ENCODE results near the gene ELMO3.

The ELMO3 gene

DNA sequence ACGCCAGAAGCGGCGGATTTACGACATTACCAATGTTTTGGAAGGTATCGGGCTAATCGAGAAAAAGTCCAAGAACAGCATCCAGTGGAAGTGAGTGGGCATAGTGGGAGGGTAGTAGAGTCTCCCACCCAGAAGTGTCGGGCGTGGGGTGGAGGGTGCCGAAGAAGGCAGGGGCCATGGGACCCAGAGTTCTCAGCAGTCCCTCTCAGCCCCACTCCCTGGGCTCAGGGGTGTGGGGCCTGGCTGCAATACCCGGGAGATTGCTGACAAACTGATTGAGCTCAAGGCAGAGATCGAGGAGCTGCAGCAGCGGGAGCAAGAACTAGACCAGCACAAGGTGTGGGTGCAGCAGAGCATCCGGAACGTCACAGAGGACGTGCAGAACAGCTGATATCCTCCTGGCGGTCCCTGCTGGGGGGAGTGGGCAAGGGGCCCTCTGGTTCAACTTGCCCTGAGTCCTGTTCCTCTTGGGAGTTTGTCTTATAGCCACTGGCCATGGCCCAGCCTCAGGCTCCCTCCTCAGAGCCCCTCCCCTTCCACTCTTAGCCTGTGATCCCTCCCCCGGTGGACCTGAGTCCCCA, 6.1 kb upstream of the ELMO3 start:
- Histone ChIP-seq H3K27ac (replicated peaks) (peak overlapping the region; percentile 86), H3K27me3 (ENCODE audit: insufficient read depth, poor library complexity, severe bottlenecking) (no peaks in the 10 kb centered on the region), H3K4me3 (replicated peaks; ENCODE audit: insufficient read depth, low read length) (peak overlapping the region; percentile 98)
- TF ChIP-seq, protein P1, sequence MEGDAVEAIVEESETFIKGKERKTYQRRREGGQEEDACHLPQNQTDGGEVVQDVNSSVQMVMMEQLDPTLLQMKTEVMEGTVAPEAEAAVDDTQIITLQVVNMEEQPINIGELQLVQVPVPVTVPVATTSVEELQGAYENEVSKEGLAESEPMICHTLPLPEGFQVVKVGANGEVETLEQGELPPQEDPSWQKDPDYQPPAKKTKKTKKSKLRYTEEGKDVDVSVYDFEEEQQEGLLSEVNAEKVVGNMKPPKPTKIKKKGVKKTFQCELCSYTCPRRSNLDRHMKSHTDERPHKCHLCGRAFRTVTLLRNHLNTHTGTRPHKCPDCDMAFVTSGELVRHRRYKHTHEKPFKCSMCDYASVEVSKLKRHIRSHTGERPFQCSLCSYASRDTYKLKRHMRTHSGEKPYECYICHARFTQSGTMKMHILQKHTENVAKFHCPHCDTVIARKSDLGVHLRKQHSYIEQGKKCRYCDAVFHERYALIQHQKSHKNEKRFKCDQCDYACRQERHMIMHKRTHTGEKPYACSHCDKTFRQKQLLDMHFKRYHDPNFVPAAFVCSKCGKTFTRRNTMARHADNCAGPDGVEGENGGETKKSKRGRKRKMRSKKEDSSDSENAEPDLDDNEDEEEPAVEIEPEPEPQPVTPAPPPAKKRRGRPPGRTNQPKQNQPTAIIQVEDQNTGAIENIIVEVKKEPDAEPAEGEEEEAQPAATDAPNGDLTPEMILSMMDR (IDR thresholded peaks at IDR 0.05; ENCODE audit: insufficient read depth, low read length), result no peak
- TF ChIP-seq POLR2AphosphoS5 (IDR thresholded peaks at IDR 0.05; ENCODE audit: low read depth), result no peak
- TF ChIP-seq SPI1 (IDR thresholded peaks at IDR 0.05; ENCODE audit: borderline replicate concordance, low read depth), result no peak
- TF ChIP-seq GABPA (IDR thresholded peaks at IDR 0.05; ENCODE audit: low read depth), result no peak
- DNase-seq (ENCODE audit: low read depth in 1 of 2, low spot score in 1 of 2), result no peak

DNA sequence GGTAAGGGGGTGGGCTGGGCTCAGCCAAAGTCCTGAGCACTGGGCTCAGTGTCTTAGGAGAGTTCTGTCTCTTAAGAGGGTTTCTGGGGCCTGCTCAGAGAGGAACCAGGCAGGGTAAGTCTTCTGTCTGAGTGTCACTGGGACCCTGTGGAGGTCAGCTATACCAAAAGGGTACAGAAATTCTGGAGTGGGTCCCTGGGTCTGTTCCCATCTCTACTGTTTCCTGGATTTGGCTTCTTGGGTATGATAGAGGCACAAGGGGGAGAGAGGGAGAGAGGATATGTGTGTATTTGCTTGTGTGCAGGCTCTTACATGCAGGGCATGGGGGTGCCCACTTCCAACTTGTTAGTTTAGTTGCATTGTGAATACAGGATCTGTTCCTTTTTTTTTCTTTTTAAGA, 5.4 kb upstream of the ELMO3 start:
- TF ChIP-seq, protein P1 (IDR thresholded peaks at IDR 0.05; ENCODE audit: insufficient read depth, low read length), result no peak
- no peak for TF ChIP-seq GABPA (IDR thresholded peaks at IDR 0.05; ENCODE audit: low read depth)
- TF ChIP-seq SPI1 (IDR thresholded peaks at IDR 0.05; ENCODE audit: borderline replicate concordance, low read depth), result no peak
- TF ChIP-seq, protein P2, sequence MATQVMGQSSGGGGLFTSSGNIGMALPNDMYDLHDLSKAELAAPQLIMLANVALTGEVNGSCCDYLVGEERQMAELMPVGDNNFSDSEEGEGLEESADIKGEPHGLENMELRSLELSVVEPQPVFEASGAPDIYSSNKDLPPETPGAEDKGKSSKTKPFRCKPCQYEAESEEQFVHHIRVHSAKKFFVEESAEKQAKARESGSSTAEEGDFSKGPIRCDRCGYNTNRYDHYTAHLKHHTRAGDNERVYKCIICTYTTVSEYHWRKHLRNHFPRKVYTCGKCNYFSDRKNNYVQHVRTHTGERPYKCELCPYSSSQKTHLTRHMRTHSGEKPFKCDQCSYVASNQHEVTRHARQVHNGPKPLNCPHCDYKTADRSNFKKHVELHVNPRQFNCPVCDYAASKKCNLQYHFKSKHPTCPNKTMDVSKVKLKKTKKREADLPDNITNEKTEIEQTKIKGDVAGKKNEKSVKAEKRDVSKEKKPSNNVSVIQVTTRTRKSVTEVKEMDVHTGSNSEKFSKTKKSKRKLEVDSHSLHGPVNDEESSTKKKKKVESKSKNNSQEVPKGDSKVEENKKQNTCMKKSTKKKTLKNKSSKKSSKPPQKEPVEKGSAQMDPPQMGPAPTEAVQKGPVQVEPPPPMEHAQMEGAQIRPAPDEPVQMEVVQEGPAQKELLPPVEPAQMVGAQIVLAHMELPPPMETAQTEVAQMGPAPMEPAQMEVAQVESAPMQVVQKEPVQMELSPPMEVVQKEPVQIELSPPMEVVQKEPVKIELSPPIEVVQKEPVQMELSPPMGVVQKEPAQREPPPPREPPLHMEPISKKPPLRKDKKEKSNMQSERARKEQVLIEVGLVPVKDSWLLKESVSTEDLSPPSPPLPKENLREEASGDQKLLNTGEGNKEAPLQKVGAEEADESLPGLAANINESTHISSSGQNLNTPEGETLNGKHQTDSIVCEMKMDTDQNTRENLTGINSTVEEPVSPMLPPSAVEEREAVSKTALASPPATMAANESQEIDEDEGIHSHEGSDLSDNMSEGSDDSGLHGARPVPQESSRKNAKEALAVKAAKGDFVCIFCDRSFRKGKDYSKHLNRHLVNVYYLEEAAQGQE (IDR thresholded peaks at IDR 0.05; ENCODE audit: insufficient replicate concordance, low read depth), result no peak
- no peak for TF ChIP-seq POLR2AphosphoS5 (IDR thresholded peaks at IDR 0.05; ENCODE audit: low read depth)
- DNase-seq (ENCODE audit: low read depth in 1 of 2, low spot score in 1 of 2), result no peak
- Histone ChIP-seq H3K27me3 (ENCODE audit: insufficient read depth, poor library complexity, severe bottlenecking) (no peaks in the 10 kb centered on the region), H3K27ac (replicated peaks) (no peak overlapping the region; the same call in 1 of the 2 replicates), H3K4me3 (replicated peaks; ENCODE audit: insufficient read depth, low read length) (peak overlapping the region; percentile 98)

DNA sequence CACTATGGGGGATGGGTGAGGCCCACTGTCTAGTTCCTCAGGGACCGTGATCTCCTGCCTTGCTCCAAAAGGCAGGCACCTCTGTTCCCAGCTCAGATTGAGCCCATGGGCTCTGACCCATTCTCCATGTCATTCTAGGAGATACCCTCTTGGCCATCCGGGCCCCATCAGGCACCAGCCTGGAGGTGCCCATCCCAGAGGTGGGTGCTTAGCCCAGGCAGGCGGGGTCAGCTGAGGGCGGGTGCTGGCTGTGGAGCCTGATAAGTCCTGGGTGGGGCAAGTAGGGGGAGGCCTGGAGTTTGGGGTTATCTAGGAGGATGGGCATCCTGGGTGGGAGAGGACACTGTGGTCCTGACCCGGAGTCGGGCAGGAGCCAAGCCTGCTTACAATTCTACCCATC, 4.7 kb upstream of the ELMO3 start:
- DNase-seq (ENCODE audit: low read depth in 1 of 2, low spot score in 1 of 2), result no peak
- TF ChIP-seq POLR2AphosphoS5 (IDR thresholded peaks at IDR 0.05; ENCODE audit: low read depth) (no peak), GABPA (IDR thresholded peaks at IDR 0.05; ENCODE audit: low read depth) (no peak), SPI1 (IDR thresholded peaks at IDR 0.05; ENCODE audit: borderline replicate concordance, low read depth) (no peak)
- TF ChIP-seq, protein P2 (IDR thresholded peaks at IDR 0.05; ENCODE audit: insufficient replicate concordance, low read depth), result no peak
- TF ChIP-seq, protein P1 (IDR thresholded peaks at IDR 0.05; ENCODE audit: insufficient read depth, low read length), result no peak
- Histone ChIP-seq H3K27ac (replicated peaks) (no peak overlapping the region), H3K4me3 (replicated peaks; ENCODE audit: insufficient read depth, low read length) (no peak overlapping the region), H3K27me3 (ENCODE audit: insufficient read depth, poor library complexity, severe bottlenecking) (no peaks in the 10 kb centered on the region)

DNA sequence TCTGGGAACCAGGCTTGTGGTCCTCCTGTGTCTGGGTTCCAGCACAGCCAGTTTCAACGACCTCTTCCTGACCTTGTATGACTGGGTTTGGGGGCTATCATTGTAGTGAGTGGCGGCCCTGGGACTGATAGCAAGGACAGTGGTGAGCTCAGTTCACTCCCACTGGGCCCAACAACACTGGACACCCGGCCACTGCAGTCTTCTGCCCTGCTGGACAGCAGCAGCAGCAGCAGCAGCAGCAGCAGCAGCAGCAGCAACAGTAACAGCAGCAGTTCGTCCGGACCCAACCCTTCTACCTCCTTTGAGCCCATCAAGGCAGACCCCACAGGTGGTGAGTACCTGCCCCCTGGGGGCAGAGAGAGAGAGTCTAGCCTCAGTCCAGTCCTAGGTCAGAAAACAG, 3.3 kb upstream of the ELMO3 start:
- TF ChIP-seq, protein P2 (IDR thresholded peaks at IDR 0.05; ENCODE audit: insufficient replicate concordance, low read depth), result no peak
- TF ChIP-seq SPI1 (IDR thresholded peaks at IDR 0.05; ENCODE audit: borderline replicate concordance, low read depth), result no peak
- no peak for TF ChIP-seq GABPA (IDR thresholded peaks at IDR 0.05; ENCODE audit: low read depth)
- TF ChIP-seq, protein P1 (IDR thresholded peaks at IDR 0.05; ENCODE audit: insufficient read depth, low read length), result no peak
- TF ChIP-seq POLR2AphosphoS5 (IDR thresholded peaks at IDR 0.05; ENCODE audit: low read depth), result no peak
- no peak overlapping the region for H3K4me3 ChIP-seq (replicated peaks; ENCODE audit: insufficient read depth, low read length)
- DNase-seq (ENCODE audit: low read depth in 1 of 2, low spot score in 1 of 2), result no peak
- no peaks in the 10 kb centered on the region for H3K27me3 ChIP-seq (ENCODE audit: insufficient read depth, poor library complexity, severe bottlenecking)
- H3K27ac ChIP-seq (replicated peaks), result no peak overlapping the region

Data from HL-60 (cell line).